GM23338 (cell line): Measurements from ENCODE around the gene RAC2.

Experiments
- CTCF ChIP-seq, 2 experiments: fragments of 200-600 bp in 1 of 2; sonication (generic) in 1 of 2; conservative IDR thresholded peaks; 2 replicates each; pipeline versions ENCODE4 v1.5.1 to v1.6.1; 2016 to 2017; ENCODE audit warnings: antibody characterized with exemption in 2 of 2, low read depth in 2 of 2, mild to moderate bottlenecking in 2 of 2, moderate library complexity in 1 of 2
- ETS1 ChIP-seq: IDR thresholded peaks from 2 replicates; pipeline ENCODE4 v1.6.1; 2016; ENCODE audit warnings: antibody characterized with exemption
- EZH2 ChIP-seq: fragments of 200-600 bp; sonication (generic); IDR thresholded peaks from one replicate; pipeline ENCODE4 v1.8.0; 2017; ENCODE audit warnings: antibody characterized with exemption, mild to moderate bottlenecking, low read depth; ENCODE audit not compliant: unreplicated experiment
- NANOG ChIP-seq: IDR thresholded peaks from 2 replicates; pipeline ENCODE4 v1.6.1; 2016; ENCODE audit warnings: antibody characterized with exemption, borderline replicate concordance
- POLR2AphosphoS5 ChIP-seq: IDR thresholded peaks from 2 replicates; pipeline ENCODE4 v1.6.1; 2016; ENCODE audit warnings: antibody characterized with exemption, low read depth

- TF ChIP-seq CTCF (conservative IDR thresholded peaks at IDR 0.05; ENCODE audit: low read depth in 2 of 2) (no peak), EZH2 (no peak), POLR2AphosphoS5 (no peak), NANOG (no peak), ETS1 (no peak)
Observed at GRCh38 chr22:37179622-37180420, 64.2 kb downstream of the RAC2 start.
